ENCODE data around the gene NDUFV1. TPM values are rescaled to one million over a fixed set of nuclear protein-coding genes. Genes with fewer than 3 reads are reported as not detected.
"Not testable (repeated sequence)": the region's sequence is repeated elsewhere in the genome, so short reads cannot be mapped to it uniquely, and the experiment has no call there.

Gene NDUFV1
- total and polyA plus RNA-seq, 9 donors = 126 to 173 (median 149) TPM

GRCh38 chr11:67597458-67597857 is 9.3 kb upstream of the NDUFV1 start:
- not testable (repeated sequence) for H3K4me3 ChIP-seq (ENCODE audit: low read length); H3K27ac ChIP-seq (ENCODE audit: low read length); H3K4me1 ChIP-seq (ENCODE audit: control insufficient read depth, insufficient read depth, low read length); H3K27me3 ChIP-seq (ENCODE audit: control insufficient read depth, insufficient read depth, low read length); DNase-seq; H3K36me3 ChIP-seq (ENCODE audit: control insufficient read depth, insufficient read depth, low read length); H3K9me3 ChIP-seq (replicated peaks; ENCODE audit: control insufficient read depth, low read depth, low read length)
- whole genome bisulfite sequencing (ENCODE audit: insufficient coverage) = no CpG with 5 or more reads among the region's 3 CpGs

DNA sequence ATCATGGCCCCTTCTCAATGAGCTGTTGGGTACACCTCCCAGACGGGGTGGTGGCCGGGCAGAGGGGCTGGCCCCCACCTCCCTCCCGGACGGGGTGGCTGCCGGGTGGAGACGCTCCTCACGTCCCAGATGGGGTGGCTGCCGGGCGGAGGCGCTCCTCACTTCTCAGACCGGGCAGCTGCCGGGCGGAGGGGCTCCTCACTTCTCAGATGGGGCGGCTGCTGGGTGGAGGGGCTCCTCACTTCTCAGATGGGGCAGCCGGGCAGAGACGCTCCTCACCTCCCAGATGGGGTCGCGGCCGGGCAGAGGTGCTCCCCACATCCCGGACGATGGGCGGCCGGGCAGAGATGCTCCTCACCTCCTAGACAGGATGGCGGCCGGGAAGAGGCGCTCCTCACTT is 8.8 kb upstream of the NDUFV1 start:
- 94% methylated on average over 8 of the region's 26 CpGs for WGBS (ENCODE audit: insufficient coverage)
- not testable (repeated sequence) for DNase-seq; H3K27ac ChIP-seq (ENCODE audit: low read length); H3K4me1 ChIP-seq (ENCODE audit: control insufficient read depth, insufficient read depth, low read length); H3K36me3 ChIP-seq (ENCODE audit: control insufficient read depth, insufficient read depth, low read length); H3K9me3 ChIP-seq (replicated peaks; ENCODE audit: control insufficient read depth, low read depth, low read length); H3K4me3 ChIP-seq (ENCODE audit: low read length)
- H3K27me3 ChIP-seq (ENCODE audit: control insufficient read depth, insufficient read depth, low read length) = peaks cover 13% of the 10 kb centered on the region

DNA sequence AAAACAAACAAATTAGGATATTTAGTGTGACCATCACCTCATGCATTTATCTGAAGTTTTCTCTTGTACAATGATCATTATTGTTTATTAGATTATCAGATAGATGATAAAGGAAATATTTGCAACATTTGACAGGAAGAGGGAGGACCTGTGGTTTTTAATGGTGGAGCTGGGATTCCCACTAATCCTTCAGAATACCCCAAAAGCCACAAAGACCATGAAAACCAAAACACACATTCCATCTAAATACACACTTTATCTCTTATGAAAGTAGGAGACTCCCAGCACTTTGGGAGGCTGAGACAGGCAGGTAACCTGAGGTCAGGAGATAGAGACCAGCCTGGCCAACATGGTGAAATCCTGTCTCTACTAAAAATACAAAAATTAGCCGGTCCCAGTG is 7.6 kb upstream of the NDUFV1 start:
- no peaks in the 10 kb centered on the region for H3K9me3 ChIP-seq (replicated peaks; ENCODE audit: control insufficient read depth, low read depth, low read length)
- H3K27me3 ChIP-seq (ENCODE audit: control insufficient read depth, insufficient read depth, low read length) = peaks cover 13% of the 10 kb centered on the region
- H3K36me3 ChIP-seq (ENCODE audit: control insufficient read depth, insufficient read depth, low read length) = no peaks in the 10 kb centered on the region
- no peaks in the 10 kb centered on the region for H3K4me1 ChIP-seq (ENCODE audit: control insufficient read depth, insufficient read depth, low read length)
- H3K4me3 ChIP-seq (ENCODE audit: low read length) = no peak overlapping the region
- DNase-seq = no peak
- WGBS (ENCODE audit: insufficient coverage) = no CpG with 5 or more reads among the region's 1 CpG
- no peak overlapping the region for H3K27ac ChIP-seq (ENCODE audit: low read length)

DNA sequence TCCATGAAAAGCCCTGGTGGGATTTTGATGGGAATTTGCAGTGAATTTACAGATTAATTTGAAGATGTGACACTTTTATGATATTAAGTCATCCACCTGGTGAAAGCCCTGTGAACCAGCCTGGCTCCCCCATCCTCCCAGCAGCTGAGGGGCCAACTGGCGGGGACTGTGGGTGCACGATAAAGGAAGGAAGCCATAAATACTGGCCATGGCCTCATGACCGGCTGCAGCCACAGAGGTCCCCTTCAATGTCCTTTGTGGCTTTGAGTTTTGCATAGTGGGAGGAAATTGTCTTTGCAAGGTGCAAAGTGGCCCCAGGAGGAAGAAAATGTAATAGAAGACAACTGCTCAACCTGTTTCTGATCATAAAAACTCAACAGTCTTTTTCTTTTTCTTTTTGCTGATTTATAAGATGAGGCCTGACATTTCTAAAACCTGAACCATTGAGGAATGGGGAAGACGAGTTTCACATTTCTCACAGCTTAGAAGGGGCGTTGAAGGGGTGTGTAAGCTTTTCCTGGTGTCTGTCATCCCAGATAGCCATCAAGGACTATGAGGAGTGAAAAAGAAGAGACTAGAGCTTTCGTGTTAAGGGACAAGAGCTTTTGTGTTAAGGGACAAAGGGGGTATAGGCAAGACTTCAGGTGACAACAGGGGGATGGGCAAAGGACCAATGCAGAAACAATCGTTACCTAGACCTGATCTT is 6.3 kb upstream of the NDUFV1 start:
- H3K4me1 ChIP-seq (ENCODE audit: control insufficient read depth, insufficient read depth, low read length) = no peaks in the 10 kb centered on the region
- WGBS (ENCODE audit: insufficient coverage) = 15% methylated on average over 4 of the region's 7 CpGs

GRCh38 chr11:67601098-67601497 is 5.6 kb upstream of the NDUFV1 start:
- Histone ChIP-seq H3K4me3 (ENCODE audit: low read length) (no peak overlapping the region), H3K27ac (ENCODE audit: low read length) (no peak overlapping the region), H3K36me3 (ENCODE audit: control insufficient read depth, insufficient read depth, low read length) (no peaks in the 10 kb centered on the region), H3K4me1 (ENCODE audit: control insufficient read depth, insufficient read depth, low read length) (peaks cover under 1% of the 10 kb centered on the region), H3K27me3 (ENCODE audit: control insufficient read depth, insufficient read depth, low read length) (peaks cover 16% of the 10 kb centered on the region), H3K9me3 (replicated peaks; ENCODE audit: control insufficient read depth, low read depth, low read length) (no peaks in the 10 kb centered on the region)
- WGBS (ENCODE audit: insufficient coverage) = 87% methylated on average over 6 of the region's 7 CpGs
- no peak for DNase-seq

More for the DNA sequence above, 6.3 kb upstream of the NDUFV1 start:
- Histone ChIP-seq H3K27me3 (ENCODE audit: control insufficient read depth, insufficient read depth, low read length) (peaks cover 16% of the 10 kb centered on the region), H3K9me3 (replicated peaks; ENCODE audit: control insufficient read depth, low read depth, low read length) (no peaks in the 10 kb centered on the region), H3K36me3 (ENCODE audit: control insufficient read depth, insufficient read depth, low read length) (no peaks in the 10 kb centered on the region), H3K4me3 (ENCODE audit: low read length) (no peak overlapping the region), H3K27ac (ENCODE audit: low read length) (no peak overlapping the region)
- no peak for DNase-seq

DNA sequence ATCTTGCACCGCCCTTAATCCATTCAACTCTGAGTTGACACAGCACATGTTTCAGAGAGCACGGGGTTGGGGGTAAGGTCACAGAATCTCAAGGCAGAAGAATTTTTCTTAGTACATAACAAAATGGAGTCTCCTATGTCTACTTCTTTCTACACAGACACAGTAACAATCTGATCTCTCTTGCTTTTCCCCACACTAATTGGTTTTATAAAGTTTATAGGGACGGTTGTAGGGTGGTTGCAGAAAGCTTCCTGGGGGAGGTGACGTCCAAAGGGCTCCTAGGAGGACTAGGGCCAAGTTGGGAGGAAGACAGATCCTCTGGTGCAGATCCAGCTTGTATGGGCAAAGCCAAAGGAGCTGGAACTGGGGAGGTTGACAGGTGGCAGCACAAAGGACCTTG is 2.6 kb upstream of the NDUFV1 start:
- peaks cover 10% of the 10 kb centered on the region for H3K36me3 ChIP-seq (ENCODE audit: control insufficient read depth, insufficient read depth, low read length)
- 37% methylated on average over 2 of the region's 4 CpGs for WGBS (ENCODE audit: insufficient coverage)
- not testable (repeated sequence) for H3K9me3 ChIP-seq (replicated peaks; ENCODE audit: control insufficient read depth, low read depth, low read length); H3K4me3 ChIP-seq (ENCODE audit: low read length); DNase-seq; H3K27ac ChIP-seq (ENCODE audit: low read length)
- peaks cover 16% of the 10 kb centered on the region for H3K27me3 ChIP-seq (ENCODE audit: control insufficient read depth, insufficient read depth, low read length)
- peaks cover 17% of the 10 kb centered on the region for H3K4me1 ChIP-seq (ENCODE audit: control insufficient read depth, insufficient read depth, low read length)

GRCh38 chr11:67604815-67605214 is 1.9 kb upstream of the NDUFV1 start:
- no peak overlapping the region for H3K4me3 ChIP-seq (ENCODE audit: low read length)
- no peak overlapping the region for H3K27ac ChIP-seq (ENCODE audit: low read length)
- H3K9me3 ChIP-seq (replicated peaks; ENCODE audit: control insufficient read depth, low read depth, low read length) = no peaks in the 10 kb centered on the region
- DNase-seq = peak; percentile 5
- peaks cover 17% of the 10 kb centered on the region for H3K4me1 ChIP-seq (ENCODE audit: control insufficient read depth, insufficient read depth, low read length)
- 88% methylated on average over 2 of the region's 2 CpGs for WGBS (ENCODE audit: insufficient coverage)
- H3K27me3 ChIP-seq (ENCODE audit: control insufficient read depth, insufficient read depth, low read length) = peaks cover 16% of the 10 kb centered on the region
- peaks cover 16% of the 10 kb centered on the region for H3K36me3 ChIP-seq (ENCODE audit: control insufficient read depth, insufficient read depth, low read length)

- 55% methylated on average over 6 of the region's 11 CpGs for WGBS (ENCODE audit: insufficient coverage)
- H3K4me3 ChIP-seq (ENCODE audit: low read length) = no peak overlapping the region
Observed at GRCh38 chr11:67605231-67606011, 1.3 kb upstream of the NDUFV1 start.

GRCh38 chr11:67606093-67606491 is 644 bp upstream of the NDUFV1 start:
- peak; percentile 31 for DNase-seq
- WGBS (ENCODE audit: insufficient coverage) = 41% methylated on average over 15 of the region's 17 CpGs
- Histone ChIP-seq H3K4me3 (ENCODE audit: low read length) (peak overlapping the region; percentile 100), H3K27me3 (ENCODE audit: control insufficient read depth, insufficient read depth, low read length) (peaks cover 8% of the 10 kb centered on the region), H3K9me3 (replicated peaks; ENCODE audit: control insufficient read depth, low read depth, low read length) (no peaks in the 10 kb centered on the region), H3K36me3 (ENCODE audit: control insufficient read depth, insufficient read depth, low read length) (peaks cover 26% of the 10 kb centered on the region), H3K4me1 (ENCODE audit: control insufficient read depth, insufficient read depth, low read length) (peaks cover 17% of the 10 kb centered on the region), H3K27ac (ENCODE audit: low read length) (no peak overlapping the region)

More at GRCh38 chr11:67605231-67606011, 1.3 kb upstream of the NDUFV1 start:
- H3K27me3 ChIP-seq (ENCODE audit: control insufficient read depth, insufficient read depth, low read length) = peaks cover 12% of the 10 kb centered on the region
- H3K9me3 ChIP-seq (replicated peaks; ENCODE audit: control insufficient read depth, low read depth, low read length) = no peaks in the 10 kb centered on the region
- H3K27ac ChIP-seq (ENCODE audit: low read length) = no peak overlapping the region
- peak; percentile 7 for DNase-seq
- H3K36me3 ChIP-seq (ENCODE audit: control insufficient read depth, insufficient read depth, low read length) = peaks cover 19% of the 10 kb centered on the region
- peaks cover 17% of the 10 kb centered on the region for H3K4me1 ChIP-seq (ENCODE audit: control insufficient read depth, insufficient read depth, low read length)

DNA sequence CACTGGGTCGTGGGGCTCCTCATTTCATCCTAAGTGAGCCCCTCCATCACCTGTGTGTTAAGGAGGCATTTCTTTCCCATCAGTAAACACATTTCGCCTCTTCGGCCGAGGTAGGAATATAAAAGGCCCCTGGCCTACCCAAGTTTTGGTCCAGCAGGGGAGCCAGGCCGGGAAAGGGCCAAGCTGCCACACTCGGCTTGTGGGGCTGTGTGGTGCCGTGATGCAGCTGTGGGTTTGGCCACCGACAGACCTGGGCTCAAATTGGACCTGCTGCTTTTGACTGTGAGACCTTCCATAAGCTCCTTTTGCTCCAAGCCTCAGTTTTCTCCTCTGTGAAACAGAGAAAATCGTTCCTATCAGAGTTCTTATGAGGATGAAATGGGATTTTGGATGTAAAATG is 771 bp downstream of the NDUFV1 start:
- Histone ChIP-seq H3K36me3 (ENCODE audit: control insufficient read depth, insufficient read depth, low read length) (peaks cover 39% of the 10 kb centered on the region), H3K27me3 (ENCODE audit: control insufficient read depth, insufficient read depth, low read length) (peaks cover 7% of the 10 kb centered on the region), H3K4me1 (ENCODE audit: control insufficient read depth, insufficient read depth, low read length) (peaks cover 17% of the 10 kb centered on the region), H3K9me3 (replicated peaks; ENCODE audit: control insufficient read depth, low read depth, low read length) (no peaks in the 10 kb centered on the region), H3K27ac (ENCODE audit: low read length) (no peak overlapping the region), H3K4me3 (ENCODE audit: low read length) (peak overlapping the region; percentile 100)
- DNase-seq = no peak
- 0% methylated on average over 1 of the region's 9 CpGs for WGBS (ENCODE audit: insufficient coverage)

Measured in muscle of leg (tissue), 11 donors.